ENCODE measurements around the gene FANCC. TPM values are rescaled to one million over a fixed set of nuclear protein-coding genes. Genes with fewer than 3 reads are reported as not detected.

FANCC gene
- total and polyA plus RNA-seq, 2 of the 13 experiments (the other 11 are each of a cell fraction or from before 2014, with no cell fraction given) = 7.4 to 8.6 TPM

DNA sequence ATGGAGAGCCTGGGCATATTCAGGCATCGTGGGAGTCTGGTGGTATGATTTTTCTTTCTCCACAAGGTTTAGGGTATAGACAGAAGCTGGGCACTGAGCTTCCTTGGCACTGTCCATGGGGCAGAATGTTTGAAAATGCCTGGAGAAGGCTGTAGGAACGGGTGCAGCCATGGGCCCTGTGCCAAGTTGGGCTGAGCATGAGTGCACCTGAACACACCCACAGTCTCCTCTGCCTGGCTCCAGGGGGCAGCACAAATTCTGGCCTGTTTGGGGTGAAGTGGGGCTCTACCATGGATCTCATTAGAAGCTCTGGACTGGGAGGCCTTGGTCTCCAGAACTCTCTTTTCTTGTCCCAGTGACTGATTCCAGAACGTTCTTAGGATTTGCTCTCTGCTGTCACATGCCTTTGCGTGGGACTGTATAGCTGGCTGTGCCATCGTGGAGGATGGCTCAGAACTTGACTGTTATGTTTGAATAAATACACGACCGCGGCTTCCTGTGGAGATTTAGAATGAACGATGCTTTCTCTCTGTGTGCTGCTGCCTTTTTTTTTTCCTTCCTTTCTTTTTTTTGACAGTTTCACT is 229.8 kb downstream of the FANCC start:
- Histone ChIP-seq H3K4me1 (ENCODE audit: insufficient read depth, low read length) (peaks cover 18% of the 10 kb centered on the region), H3K4me2 (ENCODE audit: low read depth, low read length) (no peak overlapping the region), H4K20me1 (ENCODE audit: insufficient read depth, low read length) (peaks cover 8% of the 10 kb centered on the region), H3K27ac (ENCODE audit: extremely low read length, insufficient read depth, low read length) (no peak overlapping the region), H2AFZ (ENCODE audit: low read length) (no peak overlapping the region), H3K4me3 (replicated peaks in 1 of 3; ENCODE audit: insufficient read depth in 1 of 3, low read depth in 2 of 3, low read length in 3 of 3) (no peak overlapping the region), H3K36me3 (replicated peaks in 1 of 2; ENCODE audit: control insufficient read depth in 1 of 2, insufficient read depth in 2 of 2, low read length in 2 of 2) (peaks cover 31 to 54% of the 10 kb centered on the region in 2 experiments), H3K9me3 (ENCODE audit: low read length) (no peaks in the 10 kb centered on the region), H3K27me3 (ENCODE audit: control insufficient read depth in 1 of 2, insufficient read depth in 2 of 2, low read length in 2 of 2) (no peaks in the 10 kb centered on the region; a peak in 1 of 5 replicates), H3K79me2 (ENCODE audit: insufficient read depth, low read length) (peaks cover 1% of the 10 kb centered on the region), H3K9ac (ENCODE audit: insufficient read depth, low read depth, low read length) (no peak overlapping the region)
- intact Hi-C loops (cut with micrococcal nuclease; ENCODE audit: unreplicated experiment) = no loop called here
- ChIA-PET POLR2A (no interaction called here), CTCF (ENCODE audit: low intra/inter-chr PET ratio, low total read pairs) (no interaction called here)
- in situ Hi-C loops (cut with HindIII; ENCODE audit: extremely low pct_ligation_motif_present, low pct_unique_long_range_greater_than_20kb) = no loop called here
- no TSS peak for BruUV-seq (replicated peaks)
- FAIRE-seq (no peak), DNase-seq (ENCODE audit: low spot score) (no peak), ATAC-seq (peak; percentile 16; the same call in 2 of the 3 replicates)
- TF ChIP-seq AGO2 (optimal IDR thresholded peaks at IDR 0.05; ENCODE audit: low read depth, low read length) = peak; percentile 54
- no peak for TF ChIP-seq ZNF605 (CRISPR knock-in tag; IDR thresholded peaks at IDR 0.05)
- TF ChIP-seq ZNF274 (CRISPR knock-in tag; IDR thresholded peaks at IDR 0.05) = no peak
- peak; percentile 98 for TF ChIP-seq RBM22 (optimal IDR thresholded peaks at IDR 0.05; ENCODE audit: low read length)
- TF ChIP-seq HNRNPH1 (optimal IDR thresholded peaks at IDR 0.05; ENCODE audit: low read depth, low read length) = no peak
- TF ChIP-seq, protein P1, sequence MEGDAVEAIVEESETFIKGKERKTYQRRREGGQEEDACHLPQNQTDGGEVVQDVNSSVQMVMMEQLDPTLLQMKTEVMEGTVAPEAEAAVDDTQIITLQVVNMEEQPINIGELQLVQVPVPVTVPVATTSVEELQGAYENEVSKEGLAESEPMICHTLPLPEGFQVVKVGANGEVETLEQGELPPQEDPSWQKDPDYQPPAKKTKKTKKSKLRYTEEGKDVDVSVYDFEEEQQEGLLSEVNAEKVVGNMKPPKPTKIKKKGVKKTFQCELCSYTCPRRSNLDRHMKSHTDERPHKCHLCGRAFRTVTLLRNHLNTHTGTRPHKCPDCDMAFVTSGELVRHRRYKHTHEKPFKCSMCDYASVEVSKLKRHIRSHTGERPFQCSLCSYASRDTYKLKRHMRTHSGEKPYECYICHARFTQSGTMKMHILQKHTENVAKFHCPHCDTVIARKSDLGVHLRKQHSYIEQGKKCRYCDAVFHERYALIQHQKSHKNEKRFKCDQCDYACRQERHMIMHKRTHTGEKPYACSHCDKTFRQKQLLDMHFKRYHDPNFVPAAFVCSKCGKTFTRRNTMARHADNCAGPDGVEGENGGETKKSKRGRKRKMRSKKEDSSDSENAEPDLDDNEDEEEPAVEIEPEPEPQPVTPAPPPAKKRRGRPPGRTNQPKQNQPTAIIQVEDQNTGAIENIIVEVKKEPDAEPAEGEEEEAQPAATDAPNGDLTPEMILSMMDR (CRISPR knock-in tag; IDR thresholded peaks at IDR 0.05) = peak; percentile 44
- whole genome bisulfite sequencing (ENCODE audit: low lambda C conversion rate) = 95% methylated on average over 9 of the region's 9 CpGs

DNA sequence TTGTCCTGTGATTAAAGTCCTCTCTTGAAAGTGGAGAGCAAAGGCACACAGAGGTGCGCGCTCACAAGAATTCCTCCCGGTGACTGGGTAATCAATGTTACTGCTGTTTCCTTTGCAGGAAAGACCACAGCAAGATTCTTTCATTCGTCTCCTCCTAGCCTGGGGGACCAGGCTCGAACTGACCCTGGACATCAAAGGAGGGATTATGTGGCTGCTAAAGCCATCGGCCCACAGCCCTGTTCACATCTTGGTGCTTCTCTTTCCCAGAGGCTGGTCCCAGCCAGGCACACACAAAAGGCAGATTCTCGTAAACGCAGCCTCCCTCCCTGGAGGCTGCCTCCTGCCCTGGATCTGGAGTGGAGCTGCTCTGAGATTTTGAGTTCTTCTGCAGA is 230.9 kb downstream of the FANCC start:
- H3K9me3 ChIP-seq (ENCODE audit: low read length) = no peaks in the 10 kb centered on the region
- no peak overlapping the region for H3K4me2 ChIP-seq (ENCODE audit: low read depth, low read length)
- ATAC-seq = no peak
- intact Hi-C loops (cut with micrococcal nuclease; ENCODE audit: unreplicated experiment) (no loop called here), in situ Hi-C loops (cut with HindIII; ENCODE audit: extremely low pct_ligation_motif_present, low pct_unique_long_range_greater_than_20kb) (no loop called here)
- no peak overlapping the region for H3K9ac ChIP-seq (ENCODE audit: insufficient read depth, low read depth, low read length)
- peaks cover 14% of the 10 kb centered on the region for H3K4me1 ChIP-seq (ENCODE audit: insufficient read depth, low read length)
- peaks cover 8% of the 10 kb centered on the region for H4K20me1 ChIP-seq (ENCODE audit: insufficient read depth, low read length)
- BruUV-seq (replicated peaks) = no TSS peak
- WGBS (ENCODE audit: low lambda C conversion rate) = 88% methylated on average over 6 of the region's 8 CpGs
- H3K36me3 ChIP-seq (replicated peaks in 1 of 2; ENCODE audit: control insufficient read depth in 1 of 2, insufficient read depth in 2 of 2, low read length in 2 of 2) = peaks cover 41 to 66% of the 10 kb centered on the region in 2 experiments
- no peaks in the 10 kb centered on the region; a peak in 1 of 5 replicates for H3K27me3 ChIP-seq (ENCODE audit: control insufficient read depth in 1 of 2, insufficient read depth in 2 of 2, low read length in 2 of 2)
- no peak overlapping the region for H2AFZ ChIP-seq (ENCODE audit: low read length)
- no peak overlapping the region for H3K4me3 ChIP-seq (replicated peaks in 1 of 3; ENCODE audit: insufficient read depth in 1 of 3, low read depth in 2 of 3, low read length in 3 of 3)
- ChIA-PET CTCF (ENCODE audit: low intra/inter-chr PET ratio, low total read pairs) (no interaction called here), POLR2A (no interaction called here)
- FAIRE-seq = no peak
- H3K27ac ChIP-seq (ENCODE audit: extremely low read length, insufficient read depth, low read length) = no peak overlapping the region
- DNase-seq (ENCODE audit: low spot score) = no peak
- H3K79me2 ChIP-seq (ENCODE audit: insufficient read depth, low read length) = peaks cover 2% of the 10 kb centered on the region
- TF ChIP-seq ZSCAN9 (CRISPR knock-in tag; IDR thresholded peaks at IDR 0.05; ENCODE audit: borderline replicate concordance) (no peak), ZNF274 (CRISPR knock-in tag; IDR thresholded peaks at IDR 0.05) (no peak), DPF2 (CRISPR knock-in tag; IDR thresholded peaks at IDR 0.05; ENCODE audit: borderline replicate concordance, low read depth) (no peak), ZNF550 (CRISPR knock-in tag; IDR thresholded peaks at IDR 0.05; ENCODE audit: borderline replicate concordance) (no peak), NR1H2 (CRISPR knock-in tag; IDR thresholded peaks at IDR 0.05; ENCODE audit: borderline replicate concordance, low read depth) (no peak), HOXA7 (CRISPR knock-in tag; IDR thresholded peaks at IDR 0.05) (no peak), HOXA3 (CRISPR knock-in tag; IDR thresholded peaks at IDR 0.05) (no peak), EEA1 (CRISPR knock-in tag; IDR thresholded peaks at IDR 0.05; ENCODE audit: borderline replicate concordance) (no peak), ZNF282 (IDR thresholded peaks at IDR 0.05; ENCODE audit: partially characterized antibody) (no peak)
- TF ChIP-seq, protein P2, sequence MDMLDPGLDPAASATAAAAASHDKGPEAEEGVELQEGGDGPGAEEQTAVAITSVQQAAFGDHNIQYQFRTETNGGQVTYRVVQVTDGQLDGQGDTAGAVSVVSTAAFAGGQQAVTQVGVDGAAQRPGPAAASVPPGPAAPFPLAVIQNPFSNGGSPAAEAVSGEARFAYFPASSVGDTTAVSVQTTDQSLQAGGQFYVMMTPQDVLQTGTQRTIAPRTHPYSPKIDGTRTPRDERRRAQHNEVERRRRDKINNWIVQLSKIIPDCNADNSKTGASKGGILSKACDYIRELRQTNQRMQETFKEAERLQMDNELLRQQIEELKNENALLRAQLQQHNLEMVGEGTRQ (IDR thresholded peaks at IDR 0.05; ENCODE audit: low read depth, low read length) = no peak
- TF ChIP-seq, protein P2 (CRISPR knock-in tag; IDR thresholded peaks at IDR 0.05; ENCODE audit: borderline replicate concordance) = no peak
